ENCODE data around the gene GZMM.

Gene GZMM

DNA sequence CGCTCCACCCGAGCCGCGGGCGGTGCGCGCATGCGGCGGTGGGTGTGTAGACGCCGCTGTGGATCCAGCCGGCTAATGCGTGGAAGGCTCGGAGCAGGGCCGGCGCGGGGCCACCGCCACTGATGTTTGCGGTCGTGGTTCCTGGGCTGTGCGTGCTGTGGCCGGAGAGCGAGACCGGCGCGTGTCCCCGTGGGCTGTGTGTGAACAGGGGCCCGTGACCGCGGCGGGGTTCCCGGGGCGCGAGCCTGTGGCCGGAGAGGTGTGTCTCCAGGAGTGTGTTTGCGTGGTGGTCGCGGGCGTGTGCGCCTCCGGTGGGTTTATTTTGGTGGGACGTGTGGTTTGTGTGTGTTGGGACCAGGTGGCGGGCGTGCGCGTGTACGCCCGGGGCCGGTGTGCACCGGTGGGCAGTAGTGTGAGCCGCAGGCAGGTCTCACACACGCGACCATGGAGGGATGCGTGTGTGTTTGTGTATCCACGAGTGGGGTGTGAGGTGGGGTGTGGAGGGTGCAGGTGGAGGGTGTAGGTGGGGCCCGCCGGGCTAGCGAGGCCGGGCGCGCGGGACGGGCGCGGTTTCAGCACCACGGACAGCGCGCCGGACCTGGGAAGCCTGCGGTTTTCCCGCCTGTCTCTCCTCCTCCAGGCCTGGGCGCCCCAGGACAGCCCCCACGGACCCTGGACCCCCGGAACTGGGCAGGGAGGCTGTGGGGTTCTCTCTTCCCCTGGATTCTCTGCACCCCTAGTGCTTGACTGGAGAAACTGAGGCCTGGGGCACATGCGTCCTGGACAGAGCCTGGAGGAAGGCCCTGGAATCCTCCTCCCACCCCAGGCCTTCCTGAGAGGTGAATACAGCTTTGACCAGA is 47.5 kb downstream of the GZMM start (continued):
- TF ChIP-seq ZNF529 (tag by site-specific recombination; IDR thresholded peaks at IDR 0.05; ENCODE audit: insufficient replicate concordance) = no peak
- TF ChIP-seq ZFP37 (tag by site-specific recombination; IDR thresholded peaks at IDR 0.05) = no peak
- no peak for TF ChIP-seq FEZF1 (tag by site-specific recombination; IDR thresholded peaks at IDR 0.05)
- no peak for TF ChIP-seq ZNF10 (tag by site-specific recombination; IDR thresholded peaks at IDR 0.05)
- no peak for TF ChIP-seq ZNF214 (tag by site-specific recombination; IDR thresholded peaks at IDR 0.05; ENCODE audit: borderline replicate concordance)
- no peak for TF ChIP-seq SCRT2 (tag by site-specific recombination; IDR thresholded peaks at IDR 0.05)
- TF ChIP-seq ZNF350 (tag by site-specific recombination; IDR thresholded peaks at IDR 0.05) = no peak
- no peak for TF ChIP-seq ZNF544 (tag by site-specific recombination; IDR thresholded peaks at IDR 0.05)
- TF ChIP-seq HOXD13 (CRISPR knock-in tag; IDR thresholded peaks at IDR 0.05; ENCODE audit: borderline replicate concordance) = 0 out of 2 replicates have a peak, but pooled peaks have one; percentile 51
- no peak for TF ChIP-seq ZNF239 (tag by site-specific recombination; IDR thresholded peaks at IDR 0.05)
- TF ChIP-seq, protein P1, sequence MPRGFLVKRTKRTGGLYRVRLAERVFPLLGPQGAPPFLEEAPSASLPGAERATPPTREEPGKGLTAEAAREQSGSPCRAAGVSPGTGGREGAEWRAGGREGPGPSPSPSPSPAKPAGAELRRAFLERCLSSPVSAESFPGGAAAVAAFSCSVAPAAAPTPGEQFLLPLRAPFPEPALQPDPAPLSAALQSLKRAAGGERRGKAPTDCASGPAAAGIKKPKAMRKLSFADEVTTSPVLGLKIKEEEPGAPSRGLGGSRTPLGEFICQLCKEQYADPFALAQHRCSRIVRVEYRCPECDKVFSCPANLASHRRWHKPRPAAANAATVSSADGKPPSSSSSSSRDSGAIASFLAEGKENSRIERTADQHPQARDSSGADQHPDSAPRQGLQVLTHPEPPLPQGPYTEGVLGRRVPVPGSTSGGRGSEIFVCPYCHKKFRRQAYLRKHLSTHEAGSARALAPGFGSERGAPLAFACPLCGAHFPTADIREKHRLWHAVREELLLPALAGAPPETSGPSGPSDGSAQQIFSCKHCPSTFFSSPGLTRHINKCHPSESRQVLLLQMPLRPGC (tag by site-specific recombination; IDR thresholded peaks at IDR 0.05) = no peak
- TF ChIP-seq ZIC2 (tag by site-specific recombination; IDR thresholded peaks at IDR 0.05) = no peak
- TF ChIP-seq ZNF394 (tag by site-specific recombination; IDR thresholded peaks at IDR 0.05; ENCODE audit: borderline replicate concordance) = no peak

DNA sequence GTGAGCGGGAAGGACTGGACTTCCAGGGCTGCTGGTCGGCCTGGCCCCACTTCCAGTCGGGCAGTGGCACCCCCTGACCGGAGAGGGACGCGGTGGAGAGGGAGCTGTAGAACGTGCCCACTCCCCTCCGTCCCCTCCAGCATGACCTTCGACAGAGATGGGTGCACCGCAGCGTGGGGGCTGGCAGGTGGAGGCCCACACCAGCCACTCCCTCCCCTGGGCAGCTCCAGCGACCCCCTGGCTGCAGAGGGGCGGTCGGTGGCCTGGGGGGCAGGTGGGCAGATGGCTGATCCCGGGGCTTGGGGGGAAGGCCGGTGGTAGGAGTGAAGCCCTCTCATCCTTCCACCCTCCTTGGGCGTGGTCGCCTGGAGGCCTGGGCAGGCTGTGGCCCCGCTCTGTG is 48.2 kb downstream of the GZMM start:
- H3K4me1 ChIP-seq (ENCODE audit: control insufficient read depth, insufficient read depth, low read length) = peaks cover 7% of the 10 kb centered on the region; the same call in 1 of the 2 replicates

DNA sequence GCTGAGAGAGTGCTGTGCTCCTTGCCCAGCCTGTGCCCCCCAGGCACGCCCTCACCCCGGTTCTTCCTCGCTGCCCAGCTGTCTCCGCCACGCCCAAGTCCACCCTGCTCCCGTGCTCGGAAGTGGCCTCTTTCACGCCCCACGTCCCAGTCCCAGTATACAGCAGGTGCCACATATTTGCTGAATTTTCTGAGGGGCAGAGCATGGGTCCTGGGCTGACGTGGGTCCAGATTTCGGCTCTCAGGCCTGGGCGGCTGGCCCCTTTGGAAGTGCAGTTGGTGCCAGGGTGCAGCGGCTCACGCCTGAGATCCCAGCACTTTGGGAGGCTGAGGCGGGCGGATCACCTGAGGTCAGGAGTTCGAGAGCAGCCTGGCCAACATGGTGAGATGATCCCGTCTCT is 49.2 kb downstream of the GZMM start:
- ChIA-PET POLR2A (no interaction called here), CTCF (no interaction called here)
- TF ChIP-seq ZNF792 (tag by site-specific recombination; IDR thresholded peaks at IDR 0.05) (peak; percentile 83; the same call in 1 of the 2 replicates), ZNF335 (tag by site-specific recombination; conservative IDR thresholded peaks at IDR 0.05) (no peak)
- H3K4me3 ChIP-seq (ENCODE audit: low read depth, low read length) = no peak overlapping the region
- no peaks in the 10 kb centered on the region for H3K9me3 ChIP-seq (ENCODE audit: control insufficient read depth, insufficient read depth, low read depth, low read length)
- H3K36me3 ChIP-seq (ENCODE audit: control insufficient read depth in 2 of 2, insufficient read depth in 1 of 2, low read length in 2 of 2) = no peaks in the 10 kb centered on the region
- no peak overlapping the region for H3K27ac ChIP-seq (ENCODE audit: extremely low read depth, low read depth, low read length)
- peaks cover 7% of the 10 kb centered on the region; the same call in 1 of the 2 replicates for H3K4me1 ChIP-seq (ENCODE audit: control insufficient read depth, insufficient read depth, low read length)

More for the DNA sequence above, 48.2 kb downstream of the GZMM start:
- no peaks in the 10 kb centered on the region for H3K9me3 ChIP-seq (ENCODE audit: control insufficient read depth, insufficient read depth, low read depth, low read length)
- CTCF ChIA-PET = no interaction called here
- no peak overlapping the region for H3K4me3 ChIP-seq (ENCODE audit: low read depth, low read length)
- no peaks in the 10 kb centered on the region for H3K36me3 ChIP-seq (ENCODE audit: control insufficient read depth in 2 of 2, insufficient read depth in 1 of 2, low read length in 2 of 2)
- no peak overlapping the region for H3K27ac ChIP-seq (ENCODE audit: extremely low read depth, low read depth, low read length)
- TF ChIP-seq ZNF416 (tag by site-specific recombination; IDR thresholded peaks at IDR 0.05) (no peak), ZBTB20 (tag by site-specific recombination; IDR thresholded peaks at IDR 0.05) (peak; percentile 66; the same call in 1 of the 2 replicates)
- POLR2A ChIA-PET = interaction anchor here (0.5 kb wide), 1 partner anchor 498 kb away, joined by 5 read pairs; no protein-coding TSS in a partner anchor

DNA sequence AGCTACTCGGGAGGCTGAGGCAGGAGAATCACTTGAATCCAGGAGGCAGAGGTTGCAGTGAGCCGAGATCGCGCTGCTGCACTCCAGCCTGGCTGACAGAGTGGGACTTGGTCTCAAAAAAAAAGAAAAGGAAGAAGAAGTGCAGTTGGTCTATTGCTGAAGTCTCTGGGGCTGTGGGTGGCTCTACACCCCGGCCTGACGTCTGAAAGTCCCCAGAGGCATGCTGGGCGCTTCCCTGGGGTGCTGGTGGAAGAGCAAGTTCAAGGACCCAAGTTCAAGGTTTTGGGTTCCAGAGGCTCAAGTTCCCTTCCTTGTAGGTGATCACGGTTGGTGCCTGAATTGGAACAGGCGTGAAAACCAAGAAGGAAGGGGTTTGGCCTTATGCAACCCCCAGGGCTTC is 49.7 kb downstream of the GZMM start:
- H3K4me1 ChIP-seq (ENCODE audit: control insufficient read depth, insufficient read depth, low read length) = peaks cover 4% of the 10 kb centered on the region; the same call in 1 of the 2 replicates
- no peaks in the 10 kb centered on the region for H3K9me3 ChIP-seq (ENCODE audit: control insufficient read depth, insufficient read depth, low read depth, low read length)
- no peak overlapping the region for H3K4me3 ChIP-seq (ENCODE audit: low read depth, low read length)
- H3K36me3 ChIP-seq (ENCODE audit: control insufficient read depth in 2 of 2, insufficient read depth in 1 of 2, low read length in 2 of 2) = no peaks in the 10 kb centered on the region
- ChIA-PET CTCF (no interaction called here), POLR2A (no interaction called here)
- no peak overlapping the region for H3K27ac ChIP-seq (ENCODE audit: extremely low read depth, low read depth, low read length)
- TF ChIP-seq ZNF843 (tag by site-specific recombination; IDR thresholded peaks at IDR 0.05) = no peak
- TF ChIP-seq ZNF600 (tag by site-specific recombination; IDR thresholded peaks at IDR 0.05) = 0 out of 2 replicates have a peak, but pooled peaks have one; percentile 23
